ENCODE results near the gene FASTK.

The FASTK gene

GRCh38 chr7:151065516-151065915, 15.1 kb downstream of the FASTK start:
- DNase-seq (ENCODE audit: low read depth), result no peak

- no peak for DNase-seq (ENCODE audit: low read depth)
These were observed 15.6 kb downstream of the FASTK start for GRCh38 chr7:151064993-151065392.

GRCh38 chr7:151064454-151064853, 16.2 kb downstream of the FASTK start:
- no peak for DNase-seq (ENCODE audit: low read depth)

- no peak for DNase-seq (ENCODE audit: low read depth)
These were observed 17.4 kb downstream of the FASTK start for GRCh38 chr7:151063212-151063561.

- no peak for DNase-seq (ENCODE audit: low read depth)
These were observed 18.0 kb downstream of the FASTK start for GRCh38 chr7:151062399-151063211.

- DNase-seq (ENCODE audit: low read depth), result no peak
These were observed 18.6 kb downstream of the FASTK start for GRCh38 chr7:151062111-151062398.

- no peak for DNase-seq (ENCODE audit: low read depth)
These were observed 19.1 kb downstream of the FASTK start for GRCh38 chr7:151061213-151062110.

GRCh38 chr7:151060416-151061212, 20.0 kb downstream of the FASTK start:
- DNase-seq (ENCODE audit: low read depth), result no peak

GRCh38 chr7:151060113-151060415, 20.5 kb downstream of the FASTK start:
- no peak for DNase-seq (ENCODE audit: low read depth)

GRCh38 chr7:151059367-151060112, 21.1 kb downstream of the FASTK start, which contains the start of gene SLC4A2:
Gene SLC4A2, plus strand, starts transcription at chr7:151059589. Its CDS starts 2,399 bp downstream, at chr7:151061988.
- peak; percentile 63 for DNase-seq (ENCODE audit: low read depth)

- no peak for DNase-seq (ENCODE audit: low read depth)
These were observed 21.7 kb downstream of the FASTK start for GRCh38 chr7:151058781-151059366.

GRCh38 chr7:151057989-151058780, 22.4 kb downstream of the FASTK start:
- DNase-seq (ENCODE audit: low read depth), result peak; percentile 95

GRCh38 chr7:151057506-151057988, 23.1 kb downstream of the FASTK start, which contains the start of gene CDK5:
Gene CDK5, minus strand, starts transcription at chr7:151057897. Its CDS starts 49 bp downstream, at chr7:151057848.
- no peak for DNase-seq (ENCODE audit: low read depth)

GRCh38 chr7:151056666-151057505, 23.7 kb downstream of the FASTK start:
- DNase-seq (ENCODE audit: low read depth), result no peak

- no peak for DNase-seq (ENCODE audit: low read depth)
These were observed 24.3 kb downstream of the FASTK start for GRCh38 chr7:151056283-151056665.

GRCh38 chr7:151053751-151054150, 26.9 kb downstream of the FASTK start:
- no peak for DNase-seq (ENCODE audit: low read depth)

- no peak for DNase-seq (ENCODE audit: low read depth)
These were observed 27.5 kb downstream of the FASTK start for GRCh38 chr7:151053096-151053495.

GRCh38 chr7:151051108-151051507, 29.5 kb downstream of the FASTK start:
- DNase-seq (ENCODE audit: low read depth), result peak; percentile 45

GRCh38 chr7:151048911-151049463, 31.6 kb downstream of the FASTK start:
- DNase-seq (ENCODE audit: low read depth), result no peak
